Nephron (organoid): ENCODE results near the gene TMCO2.

Experiments
- H3K27ac Mint-ChIP-seq, 3 experiments: 2 replicates each; pipeline ENCODE4 v1.8.0; 2020; ENCODE audit warnings: mixed read lengths in 3 of 3, mild to moderate bottlenecking in 2 of 3, moderate library complexity in 1 of 3
- H3K27me3 Mint-ChIP-seq: 2 replicates; pipeline ENCODE4 v1.8.0; 2021; ENCODE audit warnings: low read depth, mild to moderate bottlenecking, moderate library complexity, mixed read lengths
- H3K36me3 Mint-ChIP-seq: 2 replicates; pipeline ENCODE4 v1.8.0; 2020; ENCODE audit warnings: low read depth, mixed read lengths
- H3K4me1 Mint-ChIP-seq: 2 replicates; pipeline ENCODE4 v1.8.0; 2020; ENCODE audit warnings: mixed read lengths
- H3K4me3 Mint-ChIP-seq, 3 experiments: 2 replicates each; pipeline ENCODE4 v1.8.0; 2020; ENCODE audit warnings: mild to moderate bottlenecking in 3 of 3, mixed read lengths in 3 of 3, moderate library complexity in 2 of 3
- H3K9me3 Mint-ChIP-seq: 2 replicates; pipeline ENCODE4 v1.8.0; 2020; ENCODE audit warnings: mixed read lengths
- TF ChIP-seq, protein P1 (sequence below), 3 experiments: fragments of 200-600 bp; sonication (generic); IDR thresholded peaks; one replicate each; pipeline ENCODE4 v1.5.0; 2021; ENCODE audit warnings: antibody characterized with exemption in 3 of 3; ENCODE audit not compliant: unreplicated experiment in 3 of 3

Gene TMCO2

DNA sequence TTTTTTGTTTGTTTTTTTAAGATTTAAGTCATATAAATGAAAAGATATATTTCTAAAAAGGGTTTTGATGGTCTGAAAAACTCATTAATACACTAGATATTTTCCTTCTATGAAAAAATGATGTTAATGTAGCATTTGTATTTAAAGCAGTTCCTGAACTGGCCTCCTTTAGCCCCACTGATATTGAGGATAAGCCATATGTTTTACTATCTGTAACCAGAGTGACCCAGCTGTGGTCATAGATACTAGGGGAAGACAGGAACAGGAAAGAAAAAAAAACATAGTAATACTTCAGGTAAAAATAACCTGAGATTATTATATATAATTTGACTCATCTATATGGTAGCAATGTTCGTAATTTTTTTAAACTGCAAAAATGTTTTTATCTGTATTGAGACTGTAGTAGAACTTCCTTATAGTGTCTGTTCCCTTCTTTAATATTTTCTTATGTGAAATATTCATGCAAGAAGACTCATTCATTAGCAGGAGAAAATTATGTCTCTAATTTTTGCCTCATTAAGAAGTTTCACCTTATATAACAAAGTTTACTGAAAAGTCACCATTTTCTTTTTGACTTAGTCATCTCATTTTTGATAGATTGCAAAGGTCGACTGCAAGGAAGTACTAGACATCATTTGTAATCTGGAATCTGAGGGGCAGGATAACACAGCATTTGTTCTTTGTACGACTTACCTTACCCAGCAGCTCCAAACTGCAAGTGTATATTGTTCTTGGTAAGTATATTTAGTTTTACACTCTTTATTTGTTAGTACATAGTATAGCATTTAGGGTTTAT is 25.6 kb upstream of the TMCO2 start:
- no peak overlapping the region for H3K27ac Mint-ChIP-seq
- no peaks in the 10 kb centered on the region for H3K27me3 Mint-ChIP-seq
- H3K9me3 Mint-ChIP-seq = no peaks in the 10 kb centered on the region
- peaks cover 21% of the 10 kb centered on the region for H3K36me3 Mint-ChIP-seq
- TF ChIP-seq, protein P1, sequence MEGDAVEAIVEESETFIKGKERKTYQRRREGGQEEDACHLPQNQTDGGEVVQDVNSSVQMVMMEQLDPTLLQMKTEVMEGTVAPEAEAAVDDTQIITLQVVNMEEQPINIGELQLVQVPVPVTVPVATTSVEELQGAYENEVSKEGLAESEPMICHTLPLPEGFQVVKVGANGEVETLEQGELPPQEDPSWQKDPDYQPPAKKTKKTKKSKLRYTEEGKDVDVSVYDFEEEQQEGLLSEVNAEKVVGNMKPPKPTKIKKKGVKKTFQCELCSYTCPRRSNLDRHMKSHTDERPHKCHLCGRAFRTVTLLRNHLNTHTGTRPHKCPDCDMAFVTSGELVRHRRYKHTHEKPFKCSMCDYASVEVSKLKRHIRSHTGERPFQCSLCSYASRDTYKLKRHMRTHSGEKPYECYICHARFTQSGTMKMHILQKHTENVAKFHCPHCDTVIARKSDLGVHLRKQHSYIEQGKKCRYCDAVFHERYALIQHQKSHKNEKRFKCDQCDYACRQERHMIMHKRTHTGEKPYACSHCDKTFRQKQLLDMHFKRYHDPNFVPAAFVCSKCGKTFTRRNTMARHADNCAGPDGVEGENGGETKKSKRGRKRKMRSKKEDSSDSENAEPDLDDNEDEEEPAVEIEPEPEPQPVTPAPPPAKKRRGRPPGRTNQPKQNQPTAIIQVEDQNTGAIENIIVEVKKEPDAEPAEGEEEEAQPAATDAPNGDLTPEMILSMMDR (IDR thresholded peaks at IDR 0.05; ENCODE audit: unreplicated experiment in 3 of 3) = no peak
- no peak overlapping the region for H3K4me3 Mint-ChIP-seq
- no peaks in the 10 kb centered on the region for H3K4me1 Mint-ChIP-seq

DNA sequence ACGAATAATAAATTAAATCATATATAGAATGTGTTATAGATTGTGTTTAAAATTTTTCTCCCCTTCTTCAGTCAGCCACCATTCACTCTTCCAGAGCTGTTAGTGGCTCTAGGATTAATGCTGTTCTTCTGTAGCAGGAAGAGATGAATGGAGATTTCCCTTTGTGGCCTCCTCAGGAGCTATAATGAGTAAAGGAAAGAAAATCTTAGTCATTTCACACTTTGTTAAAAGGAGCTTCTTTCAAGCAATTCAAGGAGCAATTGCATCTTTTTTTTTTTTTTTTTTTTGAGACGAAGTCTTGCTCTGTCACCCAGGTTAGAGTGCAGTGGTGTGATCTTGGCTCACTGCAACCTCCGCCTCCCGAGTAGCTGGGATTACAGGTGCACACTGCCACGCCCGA is 23.7 kb upstream of the TMCO2 start:
- H3K4me1 Mint-ChIP-seq = no peaks in the 10 kb centered on the region
- no peaks in the 10 kb centered on the region for H3K27me3 Mint-ChIP-seq
- TF ChIP-seq, protein P1 (IDR thresholded peaks at IDR 0.05; ENCODE audit: unreplicated experiment in 3 of 3) = no peak
- H3K36me3 Mint-ChIP-seq = peaks cover 20% of the 10 kb centered on the region
- no peaks in the 10 kb centered on the region for H3K9me3 Mint-ChIP-seq
- H3K4me3 Mint-ChIP-seq = no peak overlapping the region
- H3K27ac Mint-ChIP-seq = no peak overlapping the region

DNA sequence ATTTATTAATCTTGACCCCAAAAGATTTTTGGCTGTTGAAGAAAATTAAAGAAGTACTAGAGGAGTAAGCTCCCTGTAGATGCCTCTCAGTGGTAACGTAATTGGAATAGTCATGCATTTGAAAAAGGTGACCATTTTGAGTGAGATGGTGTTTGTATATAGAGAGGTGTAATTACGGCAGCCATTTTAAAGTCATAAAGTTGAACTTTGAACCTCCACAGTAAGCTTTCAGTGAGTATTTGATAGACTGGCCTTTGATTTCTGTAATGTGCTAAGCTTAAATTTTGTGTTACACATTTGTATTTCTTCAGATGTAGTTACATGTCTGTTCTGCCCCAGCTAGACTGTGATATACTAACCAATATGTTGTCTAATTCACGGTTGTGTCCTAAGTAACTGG is 21.5 kb upstream of the TMCO2 start:
- H3K4me1 Mint-ChIP-seq = no peaks in the 10 kb centered on the region
- H3K9me3 Mint-ChIP-seq = no peaks in the 10 kb centered on the region

GRCh38 chr1:40232444-40232843 is 15.3 kb upstream of the TMCO2 start:
- H3K9me3 Mint-ChIP-seq = no peaks in the 10 kb centered on the region
- no peaks in the 10 kb centered on the region for H3K27me3 Mint-ChIP-seq
- no peak overlapping the region for H3K27ac Mint-ChIP-seq
- TF ChIP-seq, protein P1 (IDR thresholded peaks at IDR 0.05; ENCODE audit: unreplicated experiment in 3 of 3) = no peak
- H3K36me3 Mint-ChIP-seq = peaks cover 44% of the 10 kb centered on the region
- no peaks in the 10 kb centered on the region for H3K4me1 Mint-ChIP-seq
- H3K4me3 Mint-ChIP-seq = no peak overlapping the region

More for the DNA sequence above, 21.5 kb upstream of the TMCO2 start:
- Mint-ChIP-seq H3K4me3 (no peak overlapping the region), H3K36me3 (peaks cover 23% of the 10 kb centered on the region), H3K27me3 (no peaks in the 10 kb centered on the region), H3K27ac (no peak overlapping the region)
- TF ChIP-seq, protein P1 (IDR thresholded peaks at IDR 0.05; ENCODE audit: unreplicated experiment in 3 of 3) = no peak

- TF ChIP-seq, protein P1 (IDR thresholded peaks at IDR 0.05; ENCODE audit: unreplicated experiment in 3 of 3) = no peak
- H3K27ac Mint-ChIP-seq = no peak overlapping the region
- no peak overlapping the region for H3K4me3 Mint-ChIP-seq
- H3K36me3 Mint-ChIP-seq = peaks cover 52% of the 10 kb centered on the region
- H3K4me1 Mint-ChIP-seq = no peaks in the 10 kb centered on the region
- H3K9me3 Mint-ChIP-seq = no peaks in the 10 kb centered on the region
- no peaks in the 10 kb centered on the region for H3K27me3 Mint-ChIP-seq
Observed at GRCh38 chr1:40239626-40240025, 8.1 kb upstream of the TMCO2 start.

- Mint-ChIP-seq H3K4me1 (no peaks in the 10 kb centered on the region), H3K9me3 (no peaks in the 10 kb centered on the region), H3K4me3 (no peak overlapping the region), H3K36me3 (peaks cover 52% of the 10 kb centered on the region), H3K27me3 (no peaks in the 10 kb centered on the region), H3K27ac (no peak overlapping the region)
- TF ChIP-seq, protein P1 (IDR thresholded peaks at IDR 0.05; ENCODE audit: unreplicated experiment in 3 of 3) = no peak
Observed at GRCh38 chr1:40240390-40240789, 7.3 kb upstream of the TMCO2 start.
